Stomach (tissue), 4 donors: ENCODE results near the gene PDXK.

Experiments
- CTCF ChIP-seq, 7 experiments: fragments of 450-650 bp in 4 of 7; fragments of 200-600 bp in 3 of 7; sonication (generic) in 3 of 7; IDR thresholded peaks; one replicate each; pipeline ENCODE4 v1.5.1; 2016 to 2019; ENCODE audit warnings: antibody characterized with exemption in 7 of 7, control low read depth in 2 of 7, mild to moderate bottlenecking in 1 of 7
- EP300 ChIP-seq: sonication (generic); formaldehyde crosslinking; IDR thresholded peaks from one replicate; pipeline ENCODE4 v1.6.1; 2017; ENCODE audit warnings: antibody characterized with exemption
- POLR2A ChIP-seq, 4 donors: fragments of 450-650 bp; IDR thresholded peaks; one replicate each; pipeline ENCODE4 v1.6.1; 2016; ENCODE audit warnings: antibody characterized with exemption in 4 of 4, control low read depth in 2 of 4, mild to moderate bottlenecking in 1 of 4, moderate library complexity in 1 of 4

GRCh38 chr21:43797415-43797814 lies 78.5 kb downstream of the PDXK start:
- no peak for TF ChIP-seq EP300
- TF ChIP-seq POLR2A (IDR thresholded peaks at IDR 0.05) = no peak
- no peak for TF ChIP-seq CTCF (IDR thresholded peaks at IDR 0.05)
